Endothelial cell of umbilical vein (primary cell): ENCODE measurements around the gene UNC5A. TPM values are rescaled to one million over a fixed set of nuclear protein-coding genes. Genes with fewer than 3 reads are reported as not detected.

ENCODE experiments used
- BruUV-seq: library from RNA; stranded (reverse); fragments of 400-500 nt; replicated peaks from 2 replicates; lab custom pipeline; 2021; lab: Mats Ljungman, UMichigan
- CTCF ChIA-PET: fragments of 300-600, 350-600 bp; sonication (Branson Sonifier 250); formaldehyde crosslinking; loops from one replicate; lab custom pipeline; 2021; ENCODE audit warnings: antibody characterized with exemption, inconsistent platforms; lab: Charles Lee
- POLR2A ChIA-PET: fragments of 300-600, 350-600 bp; sonication (Branson Sonifier 250); formaldehyde crosslinking; loops from one replicate; lab custom pipeline; 2021; ENCODE audit warnings: antibody characterized with exemption, inconsistent platforms; lab: Charles Lee
- DNase-seq: peaks from one replicate; pipeline ENCODE4 v3.0.0-alpha.2; 2011; ENCODE audit warnings: low read depth, low spot score
- FAIRE-seq: peaks from 2 replicates; lab custom pipeline; 2011; peaks lifted over from hg19 to GRCh38; lab: Jason Lieb, UNC
- H2AFZ ChIP-seq: 2 replicates; pipeline ENCODE4 v1.6.0; 2012; ENCODE audit warnings: low read depth, low read length, control low read depth, inconsistent platforms
- H3K27ac ChIP-seq: 2 replicates; pipeline ENCODE4 v1.5.1; 2011; ENCODE audit warnings: low read depth, mild to moderate bottlenecking, control low read depth, low read length, moderate library complexity; ENCODE audit not compliant: insufficient read depth
- H3K27me3 ChIP-seq, 2 experiments: 2 replicates each; pipeline versions ENCODE4 v1.6.0 to v1.6.1; 2011; ENCODE audit warnings: low read length in 2 of 2, mixed read lengths in 1 of 2; ENCODE audit not compliant: control insufficient read depth in 2 of 2, insufficient read depth in 2 of 2
- H3K36me3 ChIP-seq, 2 experiments: 2 replicates in 1 of 2; 3 replicates in 1 of 2; pipeline ENCODE4 v1.5.1; 2011; ENCODE audit warnings: low read length in 2 of 2, mild to moderate bottlenecking in 1 of 2, moderate library complexity in 1 of 2; ENCODE audit not compliant: control insufficient read depth in 2 of 2, insufficient read depth in 2 of 2; ENCODE audit errors: extremely low read depth in 1 of 2
- H3K4me1 ChIP-seq: 3 replicates; pipeline ENCODE4 v1.5.1; 2011; ENCODE audit warnings: mild to moderate bottlenecking, low read length; ENCODE audit not compliant: control insufficient read depth, insufficient read depth; ENCODE audit errors: extremely low read depth
- H3K4me2 ChIP-seq: 2 replicates; pipeline ENCODE4 v1.6.1; 2011; ENCODE audit warnings: low read length, control low read depth, mixed read lengths; ENCODE audit not compliant: insufficient read depth
- H3K4me3 ChIP-seq, 3 experiments: fragments of 200-600 bp in 1 of 3; sonication (generic), shearing (Covaris generic) in 1 of 3; replicated peaks in 1 of 3; 2 replicates each; pipeline ENCODE4 v1.5.1; 2011 to 2016; ENCODE audit warnings: control low read depth in 3 of 3, low read length in 3 of 3, mild to moderate bottlenecking in 2 of 3, inconsistent platforms in 1 of 3, low read depth in 1 of 3, moderate library complexity in 1 of 3; ENCODE audit not compliant: insufficient read depth in 1 of 3
- H3K79me2 ChIP-seq: 2 replicates; pipeline ENCODE4 v1.6.0; 2012; ENCODE audit warnings: low read length, inconsistent platforms; ENCODE audit not compliant: control insufficient read depth, insufficient read depth
- H3K9ac ChIP-seq: replicated peaks from 2 replicates; pipeline ENCODE3; 2011; ENCODE audit warnings: low read length, control low read depth; ENCODE audit not compliant: insufficient read depth; ENCODE audit errors: extremely low read depth
- H3K9me1 ChIP-seq: replicated peaks from 3 replicates; pipeline ENCODE4 v1.6.0; 2011; ENCODE audit warnings: mild to moderate bottlenecking, low read length; ENCODE audit not compliant: control insufficient read depth, insufficient read depth; ENCODE audit errors: extremely low read depth
- H3K9me3 ChIP-seq: replicated peaks from 2 replicates; pipeline ENCODE4 v1.5.1; 2012; ENCODE audit warnings: low read length, inconsistent platforms; ENCODE audit not compliant: control insufficient read depth, insufficient read depth
- H4K20me1 ChIP-seq: replicated peaks from 2 replicates; pipeline ENCODE3; 2011; ENCODE audit warnings: mild to moderate bottlenecking, low read length; ENCODE audit not compliant: control insufficient read depth, insufficient read depth; ENCODE audit errors: extremely low read depth
- CTCF ChIP-seq, 2 donors: IDR thresholded peaks; 1 replicate in 1 of 2; 2 replicates in 1 of 2; pipeline ENCODE4 v1.5.1; 2011; ENCODE audit warnings: low read length in 2 of 2, mild to moderate bottlenecking in 2 of 2, moderate library complexity in 2 of 2, control low read depth in 1 of 2, inconsistent platforms in 1 of 2, low read depth in 1 of 2; ENCODE audit not compliant: insufficient read depth in 1 of 2; ENCODE audit errors: extremely low read depth in 1 of 2
- EZH2 ChIP-seq: IDR thresholded peaks from 2 replicates; pipeline ENCODE4 v1.6.1; 2012; ENCODE audit warnings: borderline replicate concordance, low read depth, mild to moderate bottlenecking, moderate library complexity, low read length, inconsistent platforms; ENCODE audit not compliant: severe bottlenecking
- FOS ChIP-seq: IDR thresholded peaks from 2 replicates; pipeline ENCODE4 v1.6.1; 2011; ENCODE audit warnings: mild to moderate bottlenecking, low read length, moderate library complexity, borderline replicate concordance; ENCODE audit not compliant: insufficient read depth
- GATA2 ChIP-seq: IDR thresholded peaks from 2 replicates; pipeline ENCODE4 v1.7.0; 2011; ENCODE audit warnings: low read depth, mild to moderate bottlenecking, moderate library complexity, mixed read lengths, low read length; ENCODE audit not compliant: insufficient read length, insufficient read depth
- JUN ChIP-seq: IDR thresholded peaks from 2 replicates; pipeline ENCODE4 v1.6.1; 2011; ENCODE audit warnings: borderline replicate concordance, low read depth; ENCODE audit not compliant: insufficient read length, insufficient read depth
- MAX ChIP-seq: IDR thresholded peaks from 2 replicates; pipeline ENCODE4 v1.6.1; 2011; ENCODE audit not compliant: insufficient read depth, insufficient read length
- MYC ChIP-seq: IDR thresholded peaks from one replicate; pipeline ENCODE4 v1.6.1; 2011; ENCODE audit warnings: mild to moderate bottlenecking, low read depth, low read length
- POLR2A ChIP-seq: IDR thresholded peaks from 2 replicates; pipeline ENCODE4 v1.6.1; 2012; ENCODE audit warnings: low read depth, mild to moderate bottlenecking, control low read depth, low read length
- POLR2AphosphoS5 ChIP-seq: IDR thresholded peaks from 2 replicates; pipeline ENCODE4 v1.6.1; 2012; ENCODE audit warnings: low read depth, mild to moderate bottlenecking, control low read depth, low read length, moderate library complexity; ENCODE audit not compliant: insufficient read depth
- dilution Hi-C: fragments of 300-500 bp; cut with MboI; formaldehyde crosslinking; loops from one replicate; pipeline ENCODE4 v1.15.0; 2019; ENCODE audit warnings: low sequenced_read_pairs; ENCODE audit not compliant: extremely low pct_ligation_motif_present
- intact Hi-C: fragments of 100-400 bp; cut with micrococcal nuclease; formaldehyde crosslinking; loops from one replicate; pipeline ENCODE4 v1.10.0; 2022
- polyA plus RNA-seq, 4 experiments: library from polyadenylated mRNA; depleted of rRNA in 3 of 4; stranded (reverse) in 3 of 4; unstranded in 1 of 4; fragments of >200 nt; gene quantifications; 2 replicates each; pipeline versions ENCODE4 v1.2.1 to v1.2.3, GENCODE V29; 2011 to 2012; ENCODE audit warnings: missing spikeins in 1 of 4
- total RNA-seq: library from RNA; stranded (reverse); gene quantifications from 2 replicates; pipeline ENCODE4 v1.2.3, GENCODE V29; 2021

UNC5A gene
- total and polyA plus RNA-seq, 2 donors (not counting 3 experiments of a cell fraction or from before 2014, with no cell fraction given): 0.08 to 0.22 TPM

GRCh38 chr5:176792655-176793342 is 17.6 kb upstream of the UNC5A start:
- H3K9me1 ChIP-seq: no peaks in the 10 kb centered on the region
- H4K20me1 ChIP-seq: no peaks in the 10 kb centered on the region
- no peak overlapping the region for H3K4me2 ChIP-seq
- no peak overlapping the region for H2AFZ ChIP-seq
- no peak overlapping the region for H3K4me3 ChIP-seq
- no peak for FAIRE-seq
- ChIA-PET POLR2A (no interaction called here), CTCF (no interaction called here)
- no peak for TF ChIP-seq POLR2A
- TF ChIP-seq MAX: no peak
- BruUV-seq: no TSS peak
- H3K9me3 ChIP-seq: no peaks in the 10 kb centered on the region
- dilution Hi-C loops: no loop called here
- H3K36me3 ChIP-seq: no peaks in the 10 kb centered on the region
- DNase-seq: no peak
- no peaks in the 10 kb centered on the region for H3K79me2 ChIP-seq
- intact Hi-C loops: no loop called here
- peaks cover 10 to 11% of the 10 kb centered on the region in 2 experiments for H3K27me3 ChIP-seq
- no peak overlapping the region for H3K9ac ChIP-seq
- no peak overlapping the region for H3K27ac ChIP-seq
- no peaks in the 10 kb centered on the region for H3K4me1 ChIP-seq

- no TSS peak for BruUV-seq
- DNase-seq: no peak
- no peaks in the 10 kb centered on the region for H3K9me1 ChIP-seq
- no peaks in the 10 kb centered on the region for H3K36me3 ChIP-seq
- H3K4me1 ChIP-seq: no peaks in the 10 kb centered on the region
- no peaks in the 10 kb centered on the region for H3K79me2 ChIP-seq
- H3K27ac ChIP-seq: no peak overlapping the region
- no peak overlapping the region for H3K4me3 ChIP-seq
- no peak for FAIRE-seq
- dilution Hi-C loops (no loop called here), intact Hi-C loops (no loop called here)
- ChIA-PET CTCF (no interaction called here), POLR2A (no interaction called here)
- H3K9me3 ChIP-seq: no peaks in the 10 kb centered on the region
- TF ChIP-seq MYC (no peak), FOS (no peak), CTCF (IDR thresholded peaks at IDR 0.05; ENCODE audit: extremely low read depth in 1 of 2, insufficient read depth in 1 of 2, low read depth in 1 of 2, low read length in 2 of 2) (no peak), EZH2 (no peak), POLR2AphosphoS5 (no peak), GATA2 (no peak), JUN (no peak), POLR2A (no peak), MAX (no peak)
- H4K20me1 ChIP-seq: no peaks in the 10 kb centered on the region
- H3K4me2 ChIP-seq: no peak overlapping the region
- H3K9ac ChIP-seq: no peak overlapping the region
- H3K27me3 ChIP-seq: peaks cover 10 to 11% of the 10 kb centered on the region in 2 experiments
- H2AFZ ChIP-seq: no peak overlapping the region
Measured at GRCh38 chr5:176793343-176793699, 17.0 kb upstream of the UNC5A start.
